Endothelial cell of umbilical vein (primary cell): ENCODE data around the gene GRIN3A. TPM values are rescaled to one million over a fixed set of nuclear protein-coding genes. Genes with fewer than 3 reads are reported as not detected.

Experiments
- BruUV-seq: library from RNA; stranded (reverse); fragments of 400-500 nt; replicated peaks from 2 replicates; lab custom pipeline; 2021; lab: Mats Ljungman, UMichigan
- CTCF ChIA-PET: fragments of 300-600, 350-600 bp; sonication (Branson Sonifier 250); formaldehyde crosslinking; loops from one replicate; lab custom pipeline; 2021; ENCODE audit warnings: antibody characterized with exemption, inconsistent platforms; lab: Charles Lee
- POLR2A ChIA-PET: fragments of 300-600, 350-600 bp; sonication (Branson Sonifier 250); formaldehyde crosslinking; loops from one replicate; lab custom pipeline; 2021; ENCODE audit warnings: antibody characterized with exemption, inconsistent platforms; lab: Charles Lee
- DNase-seq: peaks from one replicate; pipeline ENCODE4 v3.0.0-alpha.2; 2011; ENCODE audit warnings: low read depth, low spot score
- FAIRE-seq: peaks from 2 replicates; lab custom pipeline; 2011; peaks lifted over from hg19 to GRCh38; lab: Jason Lieb, UNC
- H2AFZ ChIP-seq: 2 replicates; pipeline ENCODE4 v1.6.0; 2012; ENCODE audit warnings: low read depth, low read length, control low read depth, inconsistent platforms
- H3K27ac ChIP-seq: 2 replicates; pipeline ENCODE4 v1.5.1; 2011; ENCODE audit warnings: low read depth, mild to moderate bottlenecking, control low read depth, low read length, moderate library complexity; ENCODE audit not compliant: insufficient read depth
- H3K27me3 ChIP-seq, 2 experiments: 2 replicates each; pipeline versions ENCODE4 v1.6.0 to v1.6.1; 2011; ENCODE audit warnings: low read length in 2 of 2, mixed read lengths in 1 of 2; ENCODE audit not compliant: control insufficient read depth in 2 of 2, insufficient read depth in 2 of 2
- H3K36me3 ChIP-seq, 2 experiments: 2 replicates in 1 of 2; 3 replicates in 1 of 2; pipeline ENCODE4 v1.5.1; 2011; ENCODE audit warnings: low read length in 2 of 2, mild to moderate bottlenecking in 1 of 2, moderate library complexity in 1 of 2; ENCODE audit not compliant: control insufficient read depth in 2 of 2, insufficient read depth in 2 of 2; ENCODE audit errors: extremely low read depth in 1 of 2
- H3K4me1 ChIP-seq: 3 replicates; pipeline ENCODE4 v1.5.1; 2011; ENCODE audit warnings: mild to moderate bottlenecking, low read length; ENCODE audit not compliant: control insufficient read depth, insufficient read depth; ENCODE audit errors: extremely low read depth
- H3K4me2 ChIP-seq: 2 replicates; pipeline ENCODE4 v1.6.1; 2011; ENCODE audit warnings: low read length, control low read depth, mixed read lengths; ENCODE audit not compliant: insufficient read depth
- H3K4me3 ChIP-seq, 3 experiments: fragments of 200-600 bp in 1 of 3; sonication (generic), shearing (Covaris generic) in 1 of 3; replicated peaks in 1 of 3; 2 replicates each; pipeline ENCODE4 v1.5.1; 2011 to 2016; ENCODE audit warnings: control low read depth in 3 of 3, low read length in 3 of 3, mild to moderate bottlenecking in 2 of 3, inconsistent platforms in 1 of 3, low read depth in 1 of 3, moderate library complexity in 1 of 3; ENCODE audit not compliant: insufficient read depth in 1 of 3
- H3K79me2 ChIP-seq: 2 replicates; pipeline ENCODE4 v1.6.0; 2012; ENCODE audit warnings: low read length, inconsistent platforms; ENCODE audit not compliant: control insufficient read depth, insufficient read depth
- H3K9ac ChIP-seq: replicated peaks from 2 replicates; pipeline ENCODE3; 2011; ENCODE audit warnings: low read length, control low read depth; ENCODE audit not compliant: insufficient read depth; ENCODE audit errors: extremely low read depth
- H3K9me1 ChIP-seq: replicated peaks from 3 replicates; pipeline ENCODE4 v1.6.0; 2011; ENCODE audit warnings: mild to moderate bottlenecking, low read length; ENCODE audit not compliant: control insufficient read depth, insufficient read depth; ENCODE audit errors: extremely low read depth
- H3K9me3 ChIP-seq: replicated peaks from 2 replicates; pipeline ENCODE4 v1.5.1; 2012; ENCODE audit warnings: low read length, inconsistent platforms; ENCODE audit not compliant: control insufficient read depth, insufficient read depth
- H4K20me1 ChIP-seq: replicated peaks from 2 replicates; pipeline ENCODE3; 2011; ENCODE audit warnings: mild to moderate bottlenecking, low read length; ENCODE audit not compliant: control insufficient read depth, insufficient read depth; ENCODE audit errors: extremely low read depth
- CTCF ChIP-seq, 2 donors: IDR thresholded peaks; 1 replicate in 1 of 2; 2 replicates in 1 of 2; pipeline ENCODE4 v1.5.1; 2011; ENCODE audit warnings: low read length in 2 of 2, mild to moderate bottlenecking in 2 of 2, moderate library complexity in 2 of 2, control low read depth in 1 of 2, inconsistent platforms in 1 of 2, low read depth in 1 of 2; ENCODE audit not compliant: insufficient read depth in 1 of 2; ENCODE audit errors: extremely low read depth in 1 of 2
- EZH2 ChIP-seq: IDR thresholded peaks from 2 replicates; pipeline ENCODE4 v1.6.1; 2012; ENCODE audit warnings: borderline replicate concordance, low read depth, mild to moderate bottlenecking, moderate library complexity, low read length, inconsistent platforms; ENCODE audit not compliant: severe bottlenecking
- FOS ChIP-seq: IDR thresholded peaks from 2 replicates; pipeline ENCODE4 v1.6.1; 2011; ENCODE audit warnings: mild to moderate bottlenecking, low read length, moderate library complexity, borderline replicate concordance; ENCODE audit not compliant: insufficient read depth
- GATA2 ChIP-seq: IDR thresholded peaks from 2 replicates; pipeline ENCODE4 v1.7.0; 2011; ENCODE audit warnings: low read depth, mild to moderate bottlenecking, moderate library complexity, mixed read lengths, low read length; ENCODE audit not compliant: insufficient read length, insufficient read depth
- JUN ChIP-seq: IDR thresholded peaks from 2 replicates; pipeline ENCODE4 v1.6.1; 2011; ENCODE audit warnings: borderline replicate concordance, low read depth; ENCODE audit not compliant: insufficient read length, insufficient read depth
- MAX ChIP-seq: IDR thresholded peaks from 2 replicates; pipeline ENCODE4 v1.6.1; 2011; ENCODE audit not compliant: insufficient read depth, insufficient read length
- MYC ChIP-seq: IDR thresholded peaks from one replicate; pipeline ENCODE4 v1.6.1; 2011; ENCODE audit warnings: mild to moderate bottlenecking, low read depth, low read length
- POLR2A ChIP-seq: IDR thresholded peaks from 2 replicates; pipeline ENCODE4 v1.6.1; 2012; ENCODE audit warnings: low read depth, mild to moderate bottlenecking, control low read depth, low read length
- POLR2AphosphoS5 ChIP-seq: IDR thresholded peaks from 2 replicates; pipeline ENCODE4 v1.6.1; 2012; ENCODE audit warnings: low read depth, mild to moderate bottlenecking, control low read depth, low read length, moderate library complexity; ENCODE audit not compliant: insufficient read depth
- dilution Hi-C: fragments of 300-500 bp; cut with MboI; formaldehyde crosslinking; loops from one replicate; pipeline ENCODE4 v1.15.0; 2019; ENCODE audit warnings: low sequenced_read_pairs; ENCODE audit not compliant: extremely low pct_ligation_motif_present
- intact Hi-C: fragments of 100-400 bp; cut with micrococcal nuclease; formaldehyde crosslinking; loops from one replicate; pipeline ENCODE4 v1.10.0; 2022
- polyA plus RNA-seq, 4 experiments: library from polyadenylated mRNA; depleted of rRNA in 3 of 4; stranded (reverse) in 3 of 4; unstranded in 1 of 4; fragments of >200 nt; gene quantifications; 2 replicates each; pipeline versions ENCODE4 v1.2.1 to v1.2.3, GENCODE V29; 2011 to 2012; ENCODE audit warnings: missing spikeins in 1 of 4
- total RNA-seq: library from RNA; stranded (reverse); gene quantifications from 2 replicates; pipeline ENCODE4 v1.2.3, GENCODE V29; 2021

The GRIN3A gene
- total and polyA plus RNA-seq, 2 donors (not counting 3 experiments of a cell fraction or from before 2014, with no cell fraction given) = not detected

GRCh38 chr9:101693546-101694336, 44.7 kb downstream of the GRIN3A start:
- no peak for DNase-seq
- FAIRE-seq = no peak
- H3K79me2 ChIP-seq = no peaks in the 10 kb centered on the region
- no peak overlapping the region for H2AFZ ChIP-seq
- H3K4me2 ChIP-seq = no peak overlapping the region
- no peaks in the 10 kb centered on the region for H3K9me1 ChIP-seq
- H3K4me1 ChIP-seq = no peaks in the 10 kb centered on the region
- TF ChIP-seq GATA2 (no peak), POLR2AphosphoS5 (no peak), MYC (no peak), EZH2 (no peak), POLR2A (no peak), FOS (no peak), MAX (no peak), JUN (no peak), CTCF (IDR thresholded peaks at IDR 0.05; ENCODE audit: extremely low read depth in 1 of 2, insufficient read depth in 1 of 2, low read depth in 1 of 2, low read length in 2 of 2) (no peak)
- no peaks in the 10 kb centered on the region for H3K36me3 ChIP-seq
- no peak overlapping the region for H3K27ac ChIP-seq
- H3K4me3 ChIP-seq = no peak overlapping the region
- dilution Hi-C loops = no loop called here
- H3K9ac ChIP-seq = no peak overlapping the region
- no peaks in the 10 kb centered on the region for H4K20me1 ChIP-seq
- intact Hi-C loops = no loop called here
- BruUV-seq = no TSS peak
- no peaks in the 10 kb centered on the region for H3K27me3 ChIP-seq
- CTCF ChIA-PET = no interaction called here
- POLR2A ChIA-PET = no interaction called here
- no peaks in the 10 kb centered on the region for H3K9me3 ChIP-seq
